Upper lobe of left lung (tissue), 4 donors: ENCODE data around the gene PFKM.

Experiments used
- CTCF ChIP-seq, 6 experiments: fragments of 450-650 bp in 4 of 6; fragments of 200-600 bp in 2 of 6; sonication (generic) in 2 of 6; IDR thresholded peaks; one replicate each; pipeline ENCODE4 v1.5.1; 2016 to 2019; ENCODE audit warnings: antibody characterized with exemption in 6 of 6
- POLR2A ChIP-seq, 4 donors: fragments of 450-650 bp; IDR thresholded peaks; one replicate each; pipeline ENCODE4 v1.5.1; 2016 to 2017; ENCODE audit warnings: antibody characterized with exemption in 4 of 4, mild to moderate bottlenecking in 2 of 4
- POLR2AphosphoS5 ChIP-seq, 2 donors: sonication (generic); formaldehyde crosslinking; IDR thresholded peaks; one replicate each; pipeline ENCODE4 v1.5.1; 2017; ENCODE audit warnings: antibody characterized with exemption in 2 of 2

GRCh38 chr12:48143898-48144297, 24.7 kb downstream of the PFKM start:
- TF ChIP-seq POLR2A (IDR thresholded peaks at IDR 0.05) (no peak), CTCF (IDR thresholded peaks at IDR 0.05) (no peak), POLR2AphosphoS5 (IDR thresholded peaks at IDR 0.05) (no peak)
